ENCODE results near the gene FAM76A. TPM values are rescaled to one million over a fixed set of nuclear protein-coding genes. Genes with fewer than 3 reads are reported as not detected.

FAM76A gene
- total RNA-seq, 1 experiment from 2014 or later = 9.9 TPM

- Histone ChIP-seq H3K36me3 (ENCODE audit: low read depth) (no peaks in the 10 kb centered on the region), H3K27me3 (ENCODE audit: insufficient read depth, low read depth) (no peaks in the 10 kb centered on the region), H3K4me2 (no peak overlapping the region), H3K27ac (no peak overlapping the region), H2AFZ (no peak overlapping the region), H3K4me1 (replicated peaks; ENCODE audit: insufficient read depth) (peaks cover 10% of the 10 kb centered on the region; the same call in 1 of the 2 replicates), H3K9me3 (ENCODE audit: insufficient read depth, low read depth) (no peaks in the 10 kb centered on the region), H4K20me1 (ENCODE audit: insufficient read depth) (no peaks in the 10 kb centered on the region), H3K9me2 (ENCODE audit: insufficient read depth) (no peaks in the 10 kb centered on the region), H3F3A (ENCODE audit: insufficient read depth, low read depth) (peaks cover 5% of the 10 kb centered on the region; the same call in 1 of the 2 replicates), H3K79me2 (ENCODE audit: low read depth) (peaks cover 17% of the 10 kb centered on the region), H3K4me3 (no peak overlapping the region)
- CTCF ChIA-PET = no interaction called here
- intact Hi-C loops (cut with micrococcal nuclease; ENCODE audit: unreplicated experiment) = no loop called here
- POLR2A ChIA-PET (ENCODE audit: unreplicated experiment) = interaction anchor here (0.6 kb wide), 1 partner anchor 40 kb away, joined by 6 read pairs; no protein-coding TSS in a partner anchor
- no peak for DNase-seq
- TF ChIP-seq CTCF (conservative IDR thresholded peaks at IDR 0.05) = no peak
- no peak for TF ChIP-seq EZH2 (IDR thresholded peaks at IDR 0.05; ENCODE audit: low read depth)
- no TSS peak for BruUV-seq (replicated peaks)
Observed at GRCh38 chr1:27770293-27770830, 44.6 kb downstream of the FAM76A start.

GRCh38 chr1:27772036-27772931 is 46.5 kb downstream of the FAM76A start:
- no peak overlapping the region for H3K27ac ChIP-seq
- H3K9me3 ChIP-seq (ENCODE audit: insufficient read depth, low read depth) = no peaks in the 10 kb centered on the region
- H3K36me3 ChIP-seq (ENCODE audit: low read depth) = no peaks in the 10 kb centered on the region
- BruUV-seq (replicated peaks) = TSS peak; percentile 89
- peaks cover 5% of the 10 kb centered on the region; the same call in 1 of the 2 replicates for H3F3A ChIP-seq (ENCODE audit: insufficient read depth, low read depth)
- POLR2A ChIA-PET (ENCODE audit: unreplicated experiment) = interaction anchor here (0.6 to 1.3 kb wide), 15 partner anchors 33 to 923 kb away, joined by 3 to 8 read pairs (median 5); partner anchors contain the start of genes FAM76A and PPP1R8
- no peaks in the 10 kb centered on the region for H3K9me2 ChIP-seq (ENCODE audit: insufficient read depth)
- H3K4me2 ChIP-seq = peak overlapping the region; percentile 80
- no peak overlapping the region for H2AFZ ChIP-seq
- no peak for TF ChIP-seq EZH2 (IDR thresholded peaks at IDR 0.05; ENCODE audit: low read depth)
- no peak for TF ChIP-seq CTCF (conservative IDR thresholded peaks at IDR 0.05)
- peaks cover 17% of the 10 kb centered on the region for H3K79me2 ChIP-seq (ENCODE audit: low read depth)
- H3K4me1 ChIP-seq (replicated peaks; ENCODE audit: insufficient read depth) = peaks cover 10% of the 10 kb centered on the region; the same call in 1 of the 2 replicates
- no peaks in the 10 kb centered on the region for H3K27me3 ChIP-seq (ENCODE audit: insufficient read depth, low read depth)
- intact Hi-C loops (cut with micrococcal nuclease; ENCODE audit: unreplicated experiment) = no loop called here
- peak overlapping the region; percentile 58; the same call in 1 of the 2 replicates for H3K4me3 ChIP-seq
- CTCF ChIA-PET = interaction anchor here (0.7 to 2.4 kb wide), 5 partner anchors 13 to 103 kb away, joined by 3 to 8 read pairs (median 4); partner anchors contain the start of genes FAM76A, IFI6 and PPP1R8
- no peak for DNase-seq
- H4K20me1 ChIP-seq (ENCODE audit: insufficient read depth) = no peaks in the 10 kb centered on the region; the same call in 1 of the 2 replicates

All from PC-9 (cell line).